ENCODE measurements around the gene CUL7.
"Not testable (repeated sequence)": the region's sequence is repeated elsewhere in the genome, so short reads cannot be mapped to it uniquely, and the experiment has no call there.

The CUL7 gene

GRCh38 chr6:43045371-43045930 is 8.2 kb downstream of the CUL7 start:
- no peak for DNase-seq (ENCODE audit: low spot score)

- DNase-seq (ENCODE audit: low spot score), result no peak
These were observed 10.3 kb downstream of the CUL7 start for GRCh38 chr6:43043310-43043709.

GRCh38 chr6:43041475-43041874 is 12.2 kb downstream of the CUL7 start:
- DNase-seq (ENCODE audit: low spot score), result not testable (repeated sequence)

- no peak for DNase-seq (ENCODE audit: low spot score)
These were observed 13.0 kb downstream of the CUL7 start for GRCh38 chr6:43040542-43041257.

- DNase-seq (ENCODE audit: low spot score), result no peak
These were observed 14.9 kb downstream of the CUL7 start for GRCh38 chr6:43038727-43039126.

GRCh38 chr6:43037706-43038105 is 15.9 kb downstream of the CUL7 start:
- DNase-seq (ENCODE audit: low spot score), result no peak

GRCh38 chr6:43037197-43037596 is 16.5 kb downstream of the CUL7 start:
- no peak for DNase-seq (ENCODE audit: low spot score)

- DNase-seq (ENCODE audit: low spot score), result no peak
These were observed 16.9 kb downstream of the CUL7 start for GRCh38 chr6:43036712-43037111.

GRCh38 chr6:43035495-43036194 is 18.0 kb downstream of the CUL7 start:
- no peak for DNase-seq (ENCODE audit: low spot score)

GRCh38 chr6:43034190-43034525 is 19.5 kb downstream of the CUL7 start:
- no peak for DNase-seq (ENCODE audit: low spot score)

- no peak for DNase-seq (ENCODE audit: low spot score)
These were observed 20.0 kb downstream of the CUL7 start for GRCh38 chr6:43033496-43034189.

GRCh38 chr6:43032326-43032725 is 21.3 kb downstream of the CUL7 start:
- DNase-seq (ENCODE audit: low spot score), result no peak

- DNase-seq (ENCODE audit: low spot score), result no peak
These were observed 24.5 kb downstream of the CUL7 start for GRCh38 chr6:43029120-43029519.

GRCh38 chr6:43026365-43026764 is 27.3 kb downstream of the CUL7 start:
- no peak for DNase-seq (ENCODE audit: low spot score)

GRCh38 chr6:43024436-43024835 is 29.2 kb downstream of the CUL7 start:
- DNase-seq (ENCODE audit: low spot score), result no peak

- peak; percentile 66 for DNase-seq (ENCODE audit: low spot score)
These were observed 32.2 kb downstream of the CUL7 start, which contains the start of gene RRP36 for GRCh38 chr6:43021270-43022047. TSS of gene RRP36 (plus strand) at chr6:43021623. CDS start at chr6:43021655, 32 bp downstream.

GRCh38 chr6:43020847-43021246 is 32.8 kb downstream of the CUL7 start:
- no peak for DNase-seq (ENCODE audit: low spot score)

- no peak for DNase-seq (ENCODE audit: low spot score)
These were observed 33.5 kb downstream of the CUL7 start for GRCh38 chr6:43020052-43020705.

GRCh38 chr6:43019152-43019551 is 34.5 kb downstream of the CUL7 start:
- DNase-seq (ENCODE audit: low spot score), result no peak

- no peak for DNase-seq (ENCODE audit: low spot score)
These were observed 36.7 kb downstream of the CUL7 start for GRCh38 chr6:43016943-43017334.

- no peak for DNase-seq (ENCODE audit: low spot score)
These were observed 37.3 kb downstream of the CUL7 start for GRCh38 chr6:43016176-43016942.
